ENCODE measurements around the gene RGS14.

RGS14 gene

DNA sequence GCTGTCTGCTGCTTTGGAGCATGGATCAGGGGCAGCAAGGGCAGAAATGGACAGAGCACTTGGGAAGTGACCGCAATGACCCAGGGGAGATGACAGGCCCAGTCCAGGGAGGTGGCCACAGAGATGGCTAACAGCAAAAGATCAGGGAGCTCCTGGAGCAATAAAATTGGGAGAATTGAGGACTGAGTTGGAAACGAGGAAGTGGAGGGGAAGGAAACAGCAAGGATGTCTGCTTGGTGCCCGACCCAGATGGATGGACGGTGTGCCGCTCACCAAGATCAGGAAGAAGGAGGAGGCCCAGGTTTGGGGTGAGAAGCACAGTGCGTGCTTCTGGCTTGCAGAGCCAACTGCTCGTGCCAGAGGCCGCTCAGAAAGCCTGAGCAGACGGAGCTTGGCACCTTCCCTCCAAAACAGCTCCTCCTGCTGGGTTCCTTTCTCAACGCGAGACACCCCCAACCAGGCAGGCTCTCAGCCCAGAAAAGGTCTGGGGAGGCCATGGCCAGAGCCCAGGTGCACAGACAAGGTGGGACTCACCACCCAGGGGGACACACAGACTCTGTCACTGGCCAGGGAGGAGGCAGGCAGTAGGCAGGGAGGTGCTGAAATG lies 24.8 kb downstream of the RGS14 start:
- no peak overlapping the region for H3K4me2 ChIP-seq (ENCODE audit: low read depth, low read length)
- no peak overlapping the region for H3K9ac ChIP-seq (ENCODE audit: low read length)
- H3K36me3 ChIP-seq (replicated peaks; ENCODE audit: insufficient read depth, low read length), result no peaks in the 10 kb centered on the region
- DNase-seq, result peak; percentile 30
- no peaks in the 10 kb centered on the region for H3K9me3 ChIP-seq (replicated peaks; ENCODE audit: insufficient read depth, low read length)
- H3K27ac ChIP-seq (ENCODE audit: low read length), result no peak overlapping the region
- H3K9me2 ChIP-seq (replicated peaks; ENCODE audit: insufficient read depth, low read length), result no peaks in the 10 kb centered on the region
- H3K79me2 ChIP-seq (ENCODE audit: low read length), result no peaks in the 10 kb centered on the region
- no peak overlapping the region for H3K4me3 ChIP-seq (ENCODE audit: low read length)
- H3K27me3 ChIP-seq (replicated peaks; ENCODE audit: insufficient read depth, low read length), result peaks cover 27% of the 10 kb centered on the region
- H3K4me1 ChIP-seq (ENCODE audit: low read length), result no peaks in the 10 kb centered on the region
- no peak overlapping the region for H2AFZ ChIP-seq (ENCODE audit: low read length)
- no peaks in the 10 kb centered on the region for H4K20me1 ChIP-seq (ENCODE audit: insufficient read depth, low read length)
- no peaks in the 10 kb centered on the region for H3F3A ChIP-seq (ENCODE audit: insufficient read depth, low read length)
- TF ChIP-seq, protein P1, sequence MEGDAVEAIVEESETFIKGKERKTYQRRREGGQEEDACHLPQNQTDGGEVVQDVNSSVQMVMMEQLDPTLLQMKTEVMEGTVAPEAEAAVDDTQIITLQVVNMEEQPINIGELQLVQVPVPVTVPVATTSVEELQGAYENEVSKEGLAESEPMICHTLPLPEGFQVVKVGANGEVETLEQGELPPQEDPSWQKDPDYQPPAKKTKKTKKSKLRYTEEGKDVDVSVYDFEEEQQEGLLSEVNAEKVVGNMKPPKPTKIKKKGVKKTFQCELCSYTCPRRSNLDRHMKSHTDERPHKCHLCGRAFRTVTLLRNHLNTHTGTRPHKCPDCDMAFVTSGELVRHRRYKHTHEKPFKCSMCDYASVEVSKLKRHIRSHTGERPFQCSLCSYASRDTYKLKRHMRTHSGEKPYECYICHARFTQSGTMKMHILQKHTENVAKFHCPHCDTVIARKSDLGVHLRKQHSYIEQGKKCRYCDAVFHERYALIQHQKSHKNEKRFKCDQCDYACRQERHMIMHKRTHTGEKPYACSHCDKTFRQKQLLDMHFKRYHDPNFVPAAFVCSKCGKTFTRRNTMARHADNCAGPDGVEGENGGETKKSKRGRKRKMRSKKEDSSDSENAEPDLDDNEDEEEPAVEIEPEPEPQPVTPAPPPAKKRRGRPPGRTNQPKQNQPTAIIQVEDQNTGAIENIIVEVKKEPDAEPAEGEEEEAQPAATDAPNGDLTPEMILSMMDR (IDR thresholded peaks at IDR 0.05; ENCODE audit: low read length), result peak; percentile 32
- no peak for TF ChIP-seq EZH2 (optimal IDR thresholded peaks at IDR 0.05; ENCODE audit: low read depth, low read length)

DNA sequence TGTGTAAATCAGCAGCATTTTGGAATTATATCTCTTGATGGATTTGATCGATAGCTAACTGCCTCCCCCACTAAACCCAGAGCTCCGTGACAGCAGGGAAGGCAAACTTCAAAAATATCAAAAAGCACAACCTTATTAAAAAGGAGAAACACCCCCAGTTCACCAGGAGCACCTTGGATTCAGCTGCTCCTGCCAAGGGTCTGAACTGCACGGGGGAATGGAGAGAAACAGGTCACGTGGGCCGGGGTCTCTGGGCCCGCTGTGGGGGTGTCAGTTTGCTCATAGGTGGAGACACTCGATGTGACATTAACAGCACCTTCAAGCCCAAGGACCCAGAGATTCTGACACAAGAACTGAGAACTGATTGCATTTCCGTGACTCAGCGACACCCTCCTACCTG lies 25.5 kb downstream of the RGS14 start:
- Histone ChIP-seq H3K9me3 (replicated peaks; ENCODE audit: insufficient read depth, low read length) (no peaks in the 10 kb centered on the region), H3K4me1 (ENCODE audit: low read length) (no peaks in the 10 kb centered on the region), H3K9ac (ENCODE audit: low read length) (no peak overlapping the region), H3K4me3 (ENCODE audit: low read length) (no peak overlapping the region), H3K36me3 (replicated peaks; ENCODE audit: insufficient read depth, low read length) (no peaks in the 10 kb centered on the region), H3K4me2 (ENCODE audit: low read depth, low read length) (no peak overlapping the region), H3K27ac (ENCODE audit: low read length) (no peak overlapping the region), H4K20me1 (ENCODE audit: insufficient read depth, low read length) (no peaks in the 10 kb centered on the region), H2AFZ (ENCODE audit: low read length) (no peak overlapping the region), H3K79me2 (ENCODE audit: low read length) (no peaks in the 10 kb centered on the region), H3K27me3 (replicated peaks; ENCODE audit: insufficient read depth, low read length) (peaks cover 27% of the 10 kb centered on the region), H3F3A (ENCODE audit: insufficient read depth, low read length) (no peaks in the 10 kb centered on the region), H3K9me2 (replicated peaks; ENCODE audit: insufficient read depth, low read length) (no peaks in the 10 kb centered on the region)
- no peak for DNase-seq
- TF ChIP-seq EZH2 (optimal IDR thresholded peaks at IDR 0.05; ENCODE audit: low read depth, low read length), result no peak
- TF ChIP-seq EZH2phosphoT487 (IDR thresholded peaks at IDR 0.05; ENCODE audit: low read length), result no peak
- TF ChIP-seq, protein P1 (IDR thresholded peaks at IDR 0.05; ENCODE audit: low read length), result no peak

DNA sequence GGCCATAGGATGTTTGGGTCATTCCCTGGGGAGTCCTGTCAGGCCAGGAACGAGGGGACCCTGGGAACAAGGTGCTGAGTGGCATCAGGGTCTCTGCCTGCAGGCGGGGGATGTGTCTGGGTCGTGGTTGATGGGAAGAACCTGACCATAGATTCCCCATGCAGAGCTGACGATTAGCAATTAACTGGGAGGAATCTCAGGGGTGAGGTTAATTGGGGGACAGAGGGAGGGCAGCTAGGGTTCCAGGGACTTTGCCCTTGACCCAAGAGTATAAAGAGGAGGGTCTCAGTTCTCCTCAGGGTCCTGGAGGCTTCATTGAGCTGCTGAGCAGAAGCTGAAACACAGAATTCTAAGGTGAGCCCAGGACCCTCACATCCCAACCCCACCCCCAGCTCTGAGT lies 26.4 kb downstream of the RGS14 start, which contains the start of gene SLC34A1:
SLC34A1 (plus strand) TSS at position 301 of the 400 bp plus-strand sequence. CDS start 1,308 bp downstream, outside the sequence.
- H3K9me2 ChIP-seq (replicated peaks; ENCODE audit: insufficient read depth, low read length), result no peaks in the 10 kb centered on the region
- H3K36me3 ChIP-seq (replicated peaks; ENCODE audit: insufficient read depth, low read length), result no peaks in the 10 kb centered on the region
- TF ChIP-seq EZH2 (optimal IDR thresholded peaks at IDR 0.05; ENCODE audit: low read depth, low read length) (no peak), EZH2phosphoT487 (IDR thresholded peaks at IDR 0.05; ENCODE audit: low read length) (no peak)
- TF ChIP-seq, protein P1 (IDR thresholded peaks at IDR 0.05; ENCODE audit: low read length), result no peak
- no peaks in the 10 kb centered on the region for H3K9me3 ChIP-seq (replicated peaks; ENCODE audit: insufficient read depth, low read length)
- H2AFZ ChIP-seq (ENCODE audit: low read length), result no peak within 1 kb of the TSS
- H3K27me3 ChIP-seq (replicated peaks; ENCODE audit: insufficient read depth, low read length), result peaks cover 35% of the 10 kb centered on the region
- H3K9ac ChIP-seq (ENCODE audit: low read length), result no peak within 1 kb of the TSS
- H3F3A ChIP-seq (ENCODE audit: insufficient read depth, low read length), result no peaks in the 10 kb centered on the region
- H3K4me3 ChIP-seq (ENCODE audit: low read length), result no peak within 1 kb of the TSS
- no peaks in the 10 kb centered on the region for H3K79me2 ChIP-seq (ENCODE audit: low read length)
- no peaks in the 10 kb centered on the region for H4K20me1 ChIP-seq (ENCODE audit: insufficient read depth, low read length)
- no peaks in the 10 kb centered on the region for H3K4me1 ChIP-seq (ENCODE audit: low read length)
- H3K4me2 ChIP-seq (ENCODE audit: low read depth, low read length), result no peak within 1 kb of the TSS
- H3K27ac ChIP-seq (ENCODE audit: low read length), result no peak within 1 kb of the TSS
- DNase-seq, result no peak

All from MM.1S (cell line).